Osteoblast (primary cell): ENCODE results near the gene RYR3. TPM values are rescaled to one million over a fixed set of nuclear protein-coding genes. Genes with fewer than 3 reads are reported as not detected.
A peak's percentile ranks its signal among the peaks of the same experiment; 100 is the strongest.

Source experiments
- DNase-seq: peaks from one replicate; pipeline ENCODE4 v3.0.0; 2011; ENCODE audit warnings: low spot score, mixed read lengths; ENCODE audit not compliant: insufficient read length; ENCODE audit errors: missing footprints
- H2AFZ ChIP-seq: 2 replicates; pipeline ENCODE4 v1.6.0; 2011; ENCODE audit warnings: mild to moderate bottlenecking, low read length
- H3K27ac ChIP-seq: 2 replicates; pipeline ENCODE4 v1.5.1; 2011; ENCODE audit warnings: mild to moderate bottlenecking, low read depth, low read length, moderate library complexity
- H3K27me3 ChIP-seq: 2 replicates; pipeline ENCODE4 v1.6.0; 2012; ENCODE audit warnings: mild to moderate bottlenecking, control low read depth, inconsistent platforms, low read length, moderate library complexity; ENCODE audit not compliant: insufficient read depth
- H3K36me3 ChIP-seq: 2 replicates; pipeline ENCODE4 v1.5.1; 2011; ENCODE audit warnings: mild to moderate bottlenecking, low read length, control low read depth, moderate library complexity; ENCODE audit not compliant: insufficient read depth
- H3K4me1 ChIP-seq: 2 replicates; pipeline ENCODE4 v1.5.1; 2011; ENCODE audit warnings: mild to moderate bottlenecking, low read length, control low read depth, moderate library complexity; ENCODE audit not compliant: insufficient read depth
- H3K4me2 ChIP-seq: 2 replicates; pipeline ENCODE4 v1.6.0; 2011; ENCODE audit warnings: mild to moderate bottlenecking, low read length; ENCODE audit not compliant: insufficient read depth
- H3K4me3 ChIP-seq: fragments of 200-600 bp; sonication (generic); 3 replicates; pipeline ENCODE4 v1.5.1; 2012; ENCODE audit warnings: mild to moderate bottlenecking, low read length, inconsistent platforms; ENCODE audit not compliant: insufficient read depth
- H3K79me2 ChIP-seq: 2 replicates; pipeline ENCODE4 v1.6.0; 2012; ENCODE audit warnings: mild to moderate bottlenecking, low read length, control low read depth, inconsistent platforms; ENCODE audit not compliant: insufficient read depth
- H3K9me3 ChIP-seq: 2 replicates; pipeline ENCODE4 v1.5.1; 2011; ENCODE audit warnings: low read depth, low read length, control low read depth
- H4K20me1 ChIP-seq: 2 replicates; pipeline ENCODE4 v1.6.0; 2012; ENCODE audit warnings: mild to moderate bottlenecking, low read length, control low read depth; ENCODE audit not compliant: insufficient read depth
- total RNA-seq: library from RNA; depleted of rRNA; stranded (reverse); fragments of >200 nt; gene quantifications from 2 replicates; pipeline ENCODE4 v1.2.3, GENCODE V29; 2012
- TF ChIP-seq, protein P1 (sequence below): IDR thresholded peaks from 2 replicates; pipeline ENCODE4 v1.5.1; 2011; ENCODE audit warnings: mild to moderate bottlenecking, low read depth, low read length, moderate library complexity; ENCODE audit errors: extremely low read depth

Gene RYR3
- total RNA-seq, 1 donor: not detected

DNA sequence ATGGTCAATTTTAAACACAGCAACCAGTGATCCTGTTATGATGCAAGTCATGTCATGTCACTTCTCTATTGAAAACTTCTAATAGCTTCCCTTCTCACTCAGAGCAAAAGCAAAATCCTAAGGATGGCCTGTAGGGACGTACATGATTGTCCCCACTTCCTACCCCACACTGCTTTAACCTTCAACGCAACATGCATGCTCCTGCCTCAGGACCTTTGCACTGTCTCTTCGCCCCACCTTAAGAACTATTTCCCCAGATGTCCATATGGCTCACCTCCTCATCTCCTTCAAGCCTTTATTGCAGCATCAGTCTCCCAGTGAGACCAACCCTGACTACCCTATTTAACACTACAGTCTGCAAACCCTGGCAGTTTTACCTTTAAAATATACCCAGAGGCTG is 443.5 kb downstream of the RYR3 start:
- Histone ChIP-seq H3K27me3 (peaks cover 5% of the 10 kb centered on the region), H3K4me1 (no peaks in the 10 kb centered on the region), H3K79me2 (no peaks in the 10 kb centered on the region), H3K36me3 (no peaks in the 10 kb centered on the region), H3K27ac (no peak overlapping the region), H3K9me3 (no peaks in the 10 kb centered on the region), H3K4me3 (no peak overlapping the region), H2AFZ (no peak overlapping the region), H3K4me2 (no peak overlapping the region), H4K20me1 (no peaks in the 10 kb centered on the region)
- TF ChIP-seq, protein P1, sequence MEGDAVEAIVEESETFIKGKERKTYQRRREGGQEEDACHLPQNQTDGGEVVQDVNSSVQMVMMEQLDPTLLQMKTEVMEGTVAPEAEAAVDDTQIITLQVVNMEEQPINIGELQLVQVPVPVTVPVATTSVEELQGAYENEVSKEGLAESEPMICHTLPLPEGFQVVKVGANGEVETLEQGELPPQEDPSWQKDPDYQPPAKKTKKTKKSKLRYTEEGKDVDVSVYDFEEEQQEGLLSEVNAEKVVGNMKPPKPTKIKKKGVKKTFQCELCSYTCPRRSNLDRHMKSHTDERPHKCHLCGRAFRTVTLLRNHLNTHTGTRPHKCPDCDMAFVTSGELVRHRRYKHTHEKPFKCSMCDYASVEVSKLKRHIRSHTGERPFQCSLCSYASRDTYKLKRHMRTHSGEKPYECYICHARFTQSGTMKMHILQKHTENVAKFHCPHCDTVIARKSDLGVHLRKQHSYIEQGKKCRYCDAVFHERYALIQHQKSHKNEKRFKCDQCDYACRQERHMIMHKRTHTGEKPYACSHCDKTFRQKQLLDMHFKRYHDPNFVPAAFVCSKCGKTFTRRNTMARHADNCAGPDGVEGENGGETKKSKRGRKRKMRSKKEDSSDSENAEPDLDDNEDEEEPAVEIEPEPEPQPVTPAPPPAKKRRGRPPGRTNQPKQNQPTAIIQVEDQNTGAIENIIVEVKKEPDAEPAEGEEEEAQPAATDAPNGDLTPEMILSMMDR: no peak
- no peak for DNase-seq

DNA sequence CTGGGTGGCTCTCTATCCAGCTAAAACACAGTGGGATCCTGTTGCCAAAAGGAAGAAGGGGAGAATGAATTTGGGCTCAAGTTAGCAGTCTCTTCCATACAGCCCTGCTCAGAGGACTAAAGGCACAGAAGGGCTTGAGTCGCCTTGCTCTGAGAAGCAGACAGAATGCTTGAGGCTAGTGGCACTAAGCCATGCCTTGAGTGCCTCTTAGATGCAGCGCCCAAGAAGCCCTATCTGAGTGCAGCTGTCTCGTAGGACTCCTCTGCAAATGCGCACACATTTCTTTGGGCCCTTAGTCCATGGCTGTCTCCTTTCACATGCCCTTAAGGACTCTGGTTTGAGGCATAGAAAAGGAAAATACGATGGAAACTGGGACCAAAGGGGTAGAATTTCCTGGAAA is 446.2 kb downstream of the RYR3 start:
- Histone ChIP-seq H3K27me3 (peaks cover 5% of the 10 kb centered on the region), H3K79me2 (no peaks in the 10 kb centered on the region), H3K4me3 (no peak overlapping the region), H2AFZ (no peak overlapping the region), H3K9me3 (no peaks in the 10 kb centered on the region), H3K27ac (no peak overlapping the region), H4K20me1 (no peaks in the 10 kb centered on the region), H3K36me3 (no peaks in the 10 kb centered on the region), H3K4me2 (no peak overlapping the region), H3K4me1 (no peaks in the 10 kb centered on the region)
- TF ChIP-seq, protein P1: no peak
- DNase-seq: no peak

DNA sequence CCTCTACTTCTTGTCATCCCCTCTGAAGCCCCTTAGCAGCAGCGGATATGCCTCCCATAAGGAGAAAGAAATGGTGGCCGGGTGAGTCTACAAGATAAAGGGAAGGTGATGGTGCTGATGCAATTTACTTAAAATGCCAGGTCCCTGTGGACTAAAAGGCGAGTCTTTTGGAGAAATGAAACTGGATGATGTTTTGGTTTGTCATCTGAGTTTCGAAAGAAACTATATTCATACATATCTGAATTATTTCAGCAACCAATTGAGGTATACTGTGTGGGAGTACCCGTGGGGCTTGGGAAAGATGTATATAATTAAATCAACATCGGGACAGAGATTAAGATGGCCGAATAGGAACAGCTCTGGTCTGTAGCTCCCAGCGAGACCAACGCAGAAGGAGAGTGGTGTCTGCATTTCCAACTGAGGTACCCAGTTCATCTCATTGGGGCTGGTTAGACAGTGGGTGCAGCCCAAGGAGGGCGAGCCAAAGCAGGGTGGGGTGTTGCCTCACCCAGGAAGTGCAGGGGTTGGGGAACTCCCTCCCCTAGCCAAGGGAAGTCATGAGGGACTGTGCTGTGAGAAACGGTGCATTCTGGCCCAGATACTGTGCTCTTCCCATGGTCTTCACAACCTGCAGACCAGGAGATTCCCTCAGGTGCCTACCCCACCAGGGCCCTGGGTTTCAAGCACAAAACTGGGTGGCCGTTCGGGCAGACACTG is 446.9 kb downstream of the RYR3 start:
- TF ChIP-seq, protein P1: no peak
- Histone ChIP-seq H2AFZ (no peak overlapping the region), H4K20me1 (no peaks in the 10 kb centered on the region), H3K9me3 (no peaks in the 10 kb centered on the region), H3K27ac (no peak overlapping the region), H3K27me3 (peaks cover 5% of the 10 kb centered on the region), H3K79me2 (no peaks in the 10 kb centered on the region), H3K4me1 (no peaks in the 10 kb centered on the region), H3K4me3 (no peak overlapping the region), H3K4me2 (no peak overlapping the region), H3K36me3 (no peaks in the 10 kb centered on the region)
- DNase-seq: no peak

DNA sequence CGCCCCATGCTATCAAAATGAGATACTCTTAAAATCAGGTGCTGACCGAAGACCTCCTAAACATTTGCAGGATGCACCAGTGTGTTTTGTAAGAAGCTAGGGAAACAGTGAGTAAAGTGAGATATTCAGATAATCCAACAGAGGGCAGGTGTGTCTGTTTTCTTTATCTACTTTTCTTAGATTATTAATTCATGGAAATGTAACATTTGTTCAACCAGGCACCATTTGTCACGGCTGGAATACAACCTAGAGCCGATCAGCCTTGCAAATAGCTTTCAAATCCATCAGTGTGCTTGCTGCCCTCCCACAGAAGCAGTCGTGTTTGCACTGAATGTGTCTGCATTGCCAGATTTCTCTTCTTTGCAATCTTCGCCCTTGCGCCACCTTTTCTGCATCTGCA is 455.6 kb downstream of the RYR3 start:
- H3K9me3 ChIP-seq: no peaks in the 10 kb centered on the region
- DNase-seq: no peak

More for the DNA sequence above, 455.6 kb downstream of the RYR3 start:
- Histone ChIP-seq H3K36me3 (no peaks in the 10 kb centered on the region), H4K20me1 (no peaks in the 10 kb centered on the region), H3K4me2 (no peak overlapping the region), H3K27ac (no peak overlapping the region), H3K4me3 (no peak overlapping the region), H3K79me2 (no peaks in the 10 kb centered on the region), H2AFZ (no peak overlapping the region), H3K27me3 (peaks cover under 1% of the 10 kb centered on the region), H3K4me1 (no peaks in the 10 kb centered on the region)
- TF ChIP-seq, protein P1: peak; percentile 27
